ENCODE data around the gene ALDH2. TPM values are rescaled to one million over a fixed set of nuclear protein-coding genes. Genes with fewer than 3 reads are reported as not detected.

ALDH2 gene
- total and polyA plus RNA-seq, 9 of the 15 experiments (the other 6 are each of a cell fraction or from before 2014, with no cell fraction given) = 1.9 to 22.5 (median 12.2) TPM

DNA sequence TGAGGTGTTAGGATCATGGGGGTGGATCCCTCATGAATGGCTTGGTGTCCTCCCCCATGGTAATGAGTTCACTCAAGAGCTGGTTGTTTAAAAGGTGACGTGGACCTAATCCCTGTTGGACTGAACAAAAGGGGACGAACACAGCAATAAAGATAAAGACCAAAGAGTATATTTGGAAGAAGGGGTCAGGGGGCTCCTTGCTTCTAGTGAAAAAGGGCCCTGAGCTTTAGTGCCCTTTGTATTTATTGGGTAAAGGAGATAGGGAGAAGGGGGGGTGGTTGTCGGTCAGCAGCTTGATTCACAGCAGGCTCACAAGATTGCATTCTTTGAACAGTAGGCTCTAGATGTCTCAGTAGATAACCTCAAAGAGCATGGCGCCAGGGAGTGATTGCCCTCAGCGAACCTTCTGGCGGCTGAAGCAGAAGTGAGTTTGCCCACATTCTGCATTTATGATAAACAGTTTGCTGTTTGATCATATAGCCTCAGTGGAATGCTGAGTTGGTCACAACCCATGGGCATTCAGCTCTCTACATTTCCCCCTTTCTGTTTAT lies 49.4 kb downstream of the ALDH2 start:
- DNase-seq (ENCODE audit: extremely low read depth in 1 of 4, low spot score in 3 of 4) = no peak
- BruUV-seq (replicated peaks) = no TSS peak
- 10% methylated on average over 6 of the region's 6 CpGs for WGBS (ENCODE audit: insufficient coverage, low coverage, missing lambda C conversion rate)

More for the DNA sequence above, 49.4 kb downstream of the ALDH2 start:
- Histone ChIP-seq H3K27me3 (ENCODE audit: control insufficient read depth in 2 of 2, insufficient read depth in 2 of 2, low read length in 2 of 2) (peaks cover 0 to 5% of the 10 kb centered on the region in 2 experiments; a peak in 2 of 5 replicates), H3K9ac (ENCODE audit: insufficient read depth in 1 of 2, low read depth in 2 of 2, low read length in 2 of 2) (no peak overlapping the region), H3K27ac (ENCODE audit: extremely low read depth, low read depth, low read length) (no peak overlapping the region), H3K4me2 (ENCODE audit: insufficient read depth, low read length) (no peak overlapping the region), H3K4me3 (no peak overlapping the region), H2AFZ (ENCODE audit: low read depth, low read length) (no peak overlapping the region), H3K4me1 (replicated peaks in 1 of 2; ENCODE audit: control insufficient read depth in 2 of 2, insufficient read depth in 2 of 2, low read length in 2 of 2) (no peaks in the 10 kb centered on the region; a peak in 2 of 5 replicates), H4K20me1 (replicated peaks; ENCODE audit: control insufficient read depth, insufficient read depth, low read length) (no peaks in the 10 kb centered on the region), H3K9me1 (ENCODE audit: control insufficient read depth, insufficient read depth, low read length) (no peaks in the 10 kb centered on the region), H3K79me2 (ENCODE audit: control insufficient read depth, insufficient read depth, low read length) (no peaks in the 10 kb centered on the region), H3K36me3 (ENCODE audit: control insufficient read depth, insufficient read depth, low read length) (no peaks in the 10 kb centered on the region), H3K9me3 (replicated peaks; ENCODE audit: control insufficient read depth, insufficient read depth, low read depth, low read length) (no peaks in the 10 kb centered on the region)
- FAIRE-seq (no peak), ATAC-seq (no peak)
- intact Hi-C loops (cut with micrococcal nuclease) (no loop called here), in situ Hi-C loops (cut with MboI) (no loop called here)
- TF ChIP-seq ZNF274 (IDR thresholded peaks at IDR 0.05; ENCODE audit: borderline replicate concordance, low read depth, low read length) = no peak
- TF ChIP-seq TAF15 (IDR thresholded peaks at IDR 0.05; ENCODE audit: low read depth, low read length) = no peak
- no peak for TF ChIP-seq ZBTB2 (IDR thresholded peaks at IDR 0.05)
- no peak for TF ChIP-seq DLX4 (CRISPR knock-in tag; IDR thresholded peaks at IDR 0.05)
- TF ChIP-seq CBFA2T2 (conservative IDR thresholded peaks at IDR 0.05) = 0 out of 2 replicates have a peak, but pooled peaks have one; percentile 9
- no peak for TF ChIP-seq NCOA1 (IDR thresholded peaks at IDR 0.05; ENCODE audit: low read depth)
- TF ChIP-seq ZFP36 (IDR thresholded peaks at IDR 0.05; ENCODE audit: low read depth, low read length, partially characterized antibody) = peak; percentile 39
- no peak for TF ChIP-seq RHOXF2B (CRISPR knock-in tag; conservative IDR thresholded peaks at IDR 0.05)
- peak; percentile 41; the same call in 1 of the 2 replicates for TF ChIP-seq VEZF1 (CRISPR knock-in tag; IDR thresholded peaks at IDR 0.05)
- TF ChIP-seq, protein P1, sequence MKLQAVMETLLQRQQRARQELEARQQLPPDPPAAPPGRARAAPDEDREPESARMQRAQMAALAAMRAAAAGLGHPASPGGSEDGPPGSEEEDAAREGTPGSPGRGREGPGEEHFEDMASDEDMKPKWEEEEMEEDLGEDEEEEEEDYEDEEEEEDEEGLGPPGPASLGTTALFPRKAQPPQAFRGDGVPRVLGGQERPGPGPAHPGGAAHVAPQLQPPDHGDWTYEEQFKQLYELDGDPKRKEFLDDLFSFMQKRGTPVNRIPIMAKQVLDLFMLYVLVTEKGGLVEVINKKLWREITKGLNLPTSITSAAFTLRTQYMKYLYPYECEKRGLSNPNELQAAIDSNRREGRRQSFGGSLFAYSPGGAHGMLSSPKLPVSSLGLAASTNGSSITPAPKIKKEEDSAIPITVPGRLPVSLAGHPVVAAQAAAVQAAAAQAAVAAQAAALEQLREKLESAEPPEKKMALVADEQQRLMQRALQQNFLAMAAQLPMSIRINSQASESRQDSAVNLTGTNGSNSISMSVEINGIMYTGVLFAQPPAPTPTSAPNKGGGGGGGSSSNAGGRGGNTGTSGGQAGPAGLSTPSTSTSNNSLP (IDR thresholded peaks at IDR 0.05; ENCODE audit: borderline replicate concordance, low read depth, low read length) = no peak
- TF ChIP-seq CBX2 (IDR thresholded peaks at IDR 0.05; ENCODE audit: insufficient read depth, low read length, poor library complexity, severe bottlenecking) = no peak
- TF ChIP-seq CBFA2T3 (IDR thresholded peaks at IDR 0.05) = peak; percentile 40; the same call in 1 of the 2 replicates
- ChIA-PET POLR2A (no interaction called here), CTCF (ENCODE audit: low intra/inter-chr PET ratio) (no interaction called here)

All from K562 (cell line).